Effector CD4-positive, alpha-beta T cell (primary cell): ENCODE results near the gene ROBO1.

ENCODE experiments used
- DNase-seq: peaks from one replicate; pipeline ENCODE4 v3.0.0-alpha.2; 2020

ROBO1 gene

GRCh38 chr3:78823859-78824258 is 943.9 kb downstream of the ROBO1 start:
- no peak for DNase-seq

GRCh38 chr3:78823434-78823833 is 944.4 kb downstream of the ROBO1 start:
- DNase-seq = no peak

- DNase-seq = no peak
Measured at GRCh38 chr3:78822726-78823125, 945.1 kb downstream of the ROBO1 start.

GRCh38 chr3:78820542-78820941 is 947.3 kb downstream of the ROBO1 start:
- DNase-seq = no peak

DNA sequence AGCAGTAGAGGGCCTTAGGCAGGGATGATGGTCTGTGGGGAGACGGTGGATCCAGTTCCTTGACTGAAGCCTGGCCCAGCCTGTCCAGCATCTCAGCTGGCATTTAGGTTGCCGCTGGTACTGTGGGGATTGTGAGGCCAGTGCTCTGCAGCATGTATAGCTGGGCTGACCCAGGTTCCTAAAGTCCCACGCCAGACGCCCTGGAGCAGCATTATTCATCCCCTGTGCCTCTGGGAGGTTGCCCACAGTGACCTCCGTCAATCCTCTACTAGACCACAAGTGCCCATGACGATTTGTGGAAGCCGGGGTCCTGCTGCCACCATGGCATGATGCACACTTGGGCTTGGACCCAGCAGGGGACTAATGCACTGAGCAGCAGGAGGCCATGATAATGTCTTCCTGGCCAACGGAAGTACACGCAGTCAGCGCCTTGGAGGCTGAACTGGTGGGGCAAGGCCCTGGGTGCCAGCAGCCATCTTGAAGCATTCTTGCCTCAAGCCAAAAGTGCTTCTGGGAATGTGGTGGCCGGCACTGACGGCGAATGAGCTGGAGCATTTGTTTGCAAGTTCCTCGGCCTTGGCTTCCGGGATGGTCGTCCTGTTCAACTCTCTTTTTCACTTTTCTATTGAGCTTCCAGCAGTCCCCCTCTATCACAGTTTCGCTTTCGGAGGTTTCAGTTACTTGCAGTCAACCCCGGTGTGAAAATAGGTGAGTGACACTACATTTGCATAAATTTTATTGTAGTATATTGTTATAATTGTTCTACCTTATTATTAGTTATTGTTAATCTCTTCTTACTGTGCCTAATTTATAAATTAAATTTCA is 949.4 kb downstream of the ROBO1 start:
- no peak for DNase-seq

DNA sequence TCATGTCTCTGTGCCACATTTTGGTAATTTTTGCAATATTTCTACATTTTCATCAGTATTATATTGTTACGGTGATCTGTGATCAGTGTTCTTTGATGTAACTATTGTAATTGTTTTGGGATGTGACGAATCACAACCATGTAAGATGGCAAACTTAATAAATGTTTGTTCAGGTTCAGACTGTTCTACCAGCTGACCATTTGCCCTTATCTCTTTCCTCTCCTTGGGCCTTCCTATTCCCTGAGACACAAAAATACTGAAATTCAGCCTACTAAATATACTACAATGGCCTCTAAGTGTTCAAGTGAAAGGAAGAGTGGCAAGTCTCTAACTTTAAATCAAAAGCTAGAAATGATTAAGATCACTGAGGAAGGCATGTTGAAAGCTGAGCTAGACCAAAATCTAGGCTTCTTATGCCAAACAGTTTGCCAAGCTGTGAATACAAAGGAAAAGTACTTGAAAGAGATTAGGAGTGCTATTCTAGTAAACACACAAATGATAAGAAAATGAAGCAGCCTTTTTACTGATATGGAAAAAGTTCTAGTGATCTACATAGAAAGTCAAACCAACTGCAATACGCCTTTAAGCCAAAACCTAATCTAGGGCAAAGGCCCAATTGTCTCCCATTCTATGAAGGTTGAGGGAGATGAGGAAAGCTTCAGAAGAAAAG is 952.8 kb downstream of the ROBO1 start:
- DNase-seq = no peak

GRCh38 chr3:78812166-78812565 is 955.6 kb downstream of the ROBO1 start:
- DNase-seq = no peak

DNA sequence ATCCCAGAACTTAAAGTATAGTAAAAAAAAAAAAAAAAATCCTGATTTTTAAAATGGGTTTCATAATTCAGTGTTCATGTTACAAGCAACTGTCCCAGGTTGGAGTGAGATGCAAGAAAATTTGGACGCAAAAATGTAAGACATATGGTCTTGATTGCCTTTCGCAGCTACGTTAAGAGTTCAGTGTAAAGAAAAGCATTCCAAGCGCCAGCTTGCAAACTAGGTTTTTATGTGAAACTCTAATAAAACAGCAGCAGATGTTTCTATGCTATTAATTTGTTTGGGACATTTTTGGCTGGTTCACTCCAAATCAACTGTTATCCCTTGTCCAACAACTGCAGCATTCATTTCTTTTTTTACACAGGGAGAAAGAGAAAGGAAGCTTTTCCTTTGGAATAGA is 957.8 kb downstream of the ROBO1 start:
- DNase-seq = no peak

DNA sequence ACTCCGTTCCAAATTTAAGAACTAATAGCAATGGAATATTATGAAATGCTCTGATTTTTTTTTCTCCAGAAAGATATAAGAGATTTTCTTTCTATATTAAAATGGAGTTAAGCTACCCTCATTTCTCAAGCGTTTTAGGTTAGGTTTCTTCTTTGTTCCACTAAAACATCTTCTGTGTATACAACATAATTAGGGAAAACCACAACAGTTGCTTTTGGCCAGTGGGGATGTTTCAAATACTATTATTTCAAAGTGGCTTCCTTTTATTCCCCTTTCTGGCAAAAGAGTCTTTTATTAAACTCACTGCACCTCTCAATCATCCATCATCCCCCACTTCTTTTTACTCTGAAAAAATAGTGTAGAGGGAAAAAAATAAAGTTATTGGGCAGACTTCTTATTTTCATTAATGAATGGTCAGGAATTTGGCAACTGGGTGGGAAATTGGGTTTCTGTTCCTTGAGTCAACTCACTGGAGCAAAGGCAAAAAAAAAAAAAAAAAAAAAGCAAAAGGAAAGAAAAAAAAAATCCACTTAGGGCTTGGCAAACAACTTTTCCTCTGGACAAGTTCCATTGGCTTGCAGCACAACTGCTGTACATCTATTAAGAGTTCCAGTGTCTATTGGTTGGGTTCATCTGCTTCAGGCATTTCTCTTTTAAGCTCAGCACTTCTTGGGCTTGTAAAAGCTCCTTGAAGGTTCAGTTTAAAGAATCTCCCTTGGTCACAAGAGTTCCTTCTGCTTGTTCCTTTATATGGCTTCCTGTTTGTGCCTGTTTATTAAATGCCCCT is 963.4 kb downstream of the ROBO1 start:
- no peak for DNase-seq

DNA sequence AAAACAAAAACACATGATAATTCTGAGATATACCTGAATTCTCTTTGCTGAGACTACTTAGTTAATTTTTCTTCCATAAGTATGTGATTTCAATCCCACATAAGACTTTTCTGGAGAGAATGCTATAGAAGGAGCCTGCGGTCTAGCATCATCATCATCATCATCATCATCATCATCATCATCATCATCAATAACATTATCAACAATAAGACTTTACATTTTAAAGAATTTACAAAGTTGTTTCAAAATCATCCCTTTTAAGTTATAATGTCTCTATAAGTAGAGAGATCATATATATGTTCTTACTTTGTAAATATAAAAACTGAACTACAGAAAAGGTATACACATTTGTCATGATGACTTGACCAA is 965.3 kb downstream of the ROBO1 start:
- DNase-seq = no peak

GRCh38 chr3:78801926-78802561 is 965.8 kb downstream of the ROBO1 start:
- DNase-seq = no peak

GRCh38 chr3:78799681-78800080 is 968.1 kb downstream of the ROBO1 start:
- no peak for DNase-seq

- DNase-seq = no peak
Measured at GRCh38 chr3:78798266-78798832, 969.4 kb downstream of the ROBO1 start.

DNA sequence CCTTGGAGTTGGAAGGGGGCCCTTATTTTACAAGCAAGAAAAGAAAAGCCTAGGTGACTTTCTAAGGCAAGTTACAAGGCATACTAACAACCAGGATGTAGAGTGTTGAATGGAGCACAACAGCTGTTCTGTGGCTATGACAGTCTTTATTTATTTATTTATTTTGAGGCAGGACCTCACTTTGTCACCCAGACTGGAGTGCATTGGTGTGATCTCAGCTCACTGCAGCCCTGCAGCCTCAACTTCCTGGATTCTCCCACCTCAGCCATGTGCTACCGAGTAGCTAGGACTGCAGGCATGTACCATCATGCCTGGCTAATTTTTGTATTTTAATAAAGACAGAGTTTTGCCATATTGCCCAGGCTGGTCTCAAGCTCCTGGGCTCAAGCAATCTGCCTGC is 973.4 kb downstream of the ROBO1 start:
- DNase-seq = no peak

DNA sequence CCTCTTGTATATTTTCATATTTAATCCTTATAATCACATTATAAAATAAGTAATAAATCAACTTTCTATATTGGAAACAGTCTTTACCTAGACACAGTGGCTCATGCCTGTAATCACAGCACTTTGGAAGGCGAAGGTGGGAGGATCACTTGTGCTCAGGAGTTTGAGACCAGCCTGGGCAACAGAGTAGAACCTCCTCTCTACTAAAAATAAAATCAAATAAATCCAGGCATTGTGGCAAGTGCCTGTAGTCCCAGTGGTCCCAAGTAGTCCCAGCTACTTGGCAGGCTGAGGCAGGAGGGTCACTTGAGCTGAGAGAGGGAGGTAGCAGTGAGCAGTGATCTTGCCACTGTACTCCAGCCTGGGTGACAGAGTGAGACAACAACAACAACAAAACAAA is 975.1 kb downstream of the ROBO1 start:
- DNase-seq = no peak

GRCh38 chr3:78792212-78792611 is 975.6 kb downstream of the ROBO1 start:
- DNase-seq = no peak

DNA sequence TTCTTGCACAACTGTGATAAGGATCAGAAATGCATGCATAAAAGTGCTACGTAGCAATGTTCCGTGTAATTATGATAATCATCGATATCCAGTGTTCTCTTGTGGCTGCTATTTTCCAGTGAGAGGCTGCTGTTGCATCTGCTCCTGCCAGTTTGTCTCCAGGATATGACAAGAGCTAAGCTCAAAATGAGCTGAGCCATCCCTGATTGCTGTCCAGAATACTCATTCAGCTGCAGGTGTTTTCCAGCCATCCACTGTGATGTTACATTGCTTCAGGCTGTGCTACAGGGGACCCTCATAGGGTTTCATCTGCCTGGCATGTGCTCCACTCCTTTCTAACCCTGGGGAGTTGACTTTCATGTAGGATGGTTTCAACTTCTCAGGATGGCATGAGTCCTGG is 976.0 kb downstream of the ROBO1 start:
- no peak for DNase-seq

DNA sequence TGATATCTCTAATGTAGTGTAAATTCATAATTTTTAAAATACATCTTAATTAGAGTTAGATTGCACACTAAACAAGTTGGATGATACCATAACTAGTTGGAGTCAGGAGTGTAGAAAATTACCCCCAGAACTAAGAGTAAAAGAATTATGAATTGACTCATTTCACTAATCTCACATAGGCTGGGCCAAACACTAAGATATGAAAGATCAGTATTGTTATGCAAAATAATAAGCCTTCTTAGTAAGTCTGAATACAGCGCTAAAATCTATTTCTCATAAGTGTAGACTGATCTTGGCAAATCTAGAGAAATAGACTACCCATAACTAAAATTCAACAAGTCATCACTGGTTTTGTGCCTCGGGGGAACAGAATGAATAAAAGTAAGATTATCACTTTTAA is 979.0 kb downstream of the ROBO1 start:
- DNase-seq = no peak

- no peak for DNase-seq
Measured at GRCh38 chr3:78785004-78785403, 982.8 kb downstream of the ROBO1 start.

- no peak for DNase-seq
Measured at GRCh38 chr3:78781351-78781750, 986.4 kb downstream of the ROBO1 start.

GRCh38 chr3:78765671-78766485 is 1001.9 kb downstream of the ROBO1 start:
- no peak for DNase-seq

DNA sequence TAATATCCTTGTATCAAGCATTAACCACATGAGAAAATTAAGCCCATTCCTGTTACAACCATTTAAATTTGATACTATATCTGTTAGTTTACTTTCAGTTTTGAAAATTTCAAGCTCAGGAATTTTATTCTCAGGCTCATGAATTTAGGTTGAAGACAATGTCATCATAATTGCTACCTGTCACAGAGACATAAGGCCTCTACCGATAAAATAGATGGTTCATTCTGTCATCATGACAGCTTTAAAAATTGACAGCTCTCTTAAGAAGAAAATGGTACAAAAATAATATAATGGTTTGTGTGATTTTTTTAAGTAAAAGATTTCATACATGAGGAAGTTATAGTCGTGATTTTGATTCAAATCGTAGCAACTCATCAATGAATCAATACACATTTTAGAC is 1003.2 kb downstream of the ROBO1 start:
- DNase-seq = no peak
